Stimulated activated CD4-positive, alpha-beta T cell treated with anti-CD3 and anti-CD28 coated beads, Interleukin-1b, Interleukin-23, amount 100 ng/mL, for 48 hours (primary cell): ENCODE results near the gene PBX3.

ENCODE experiments used
- DNase-seq: peaks from one replicate; pipeline ENCODE4 v3.0.0-alpha.2; 2020

The PBX3 gene

GRCh38 chr9:125911861-125912644 is 164.9 kb downstream of the PBX3 start:
- no peak for DNase-seq

- no peak for DNase-seq
These were observed 165.5 kb downstream of the PBX3 start for GRCh38 chr9:125912667-125913066.

DNA sequence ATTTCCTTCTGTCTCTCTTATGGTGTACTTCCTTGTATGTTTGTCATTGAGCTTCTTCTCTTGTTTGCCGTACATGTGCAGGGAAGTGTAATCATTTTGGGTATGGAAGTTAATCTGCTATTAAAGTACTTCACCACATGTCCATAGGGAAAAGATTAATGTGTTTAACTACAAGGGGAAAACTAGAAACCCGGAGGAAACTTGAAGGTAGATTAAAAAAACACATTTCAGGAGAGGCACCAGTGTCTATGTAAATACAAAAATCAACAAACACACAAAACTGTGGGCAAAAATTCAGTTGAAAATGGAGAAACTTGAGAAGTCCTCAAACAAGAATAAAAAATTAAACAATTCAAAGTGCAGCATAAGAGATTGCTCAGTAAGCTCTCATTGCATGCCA is 166.4 kb downstream of the PBX3 start:
- no peak for DNase-seq

- no peak for DNase-seq
These were observed 167.2 kb downstream of the PBX3 start for GRCh38 chr9:125914411-125914810.

DNA sequence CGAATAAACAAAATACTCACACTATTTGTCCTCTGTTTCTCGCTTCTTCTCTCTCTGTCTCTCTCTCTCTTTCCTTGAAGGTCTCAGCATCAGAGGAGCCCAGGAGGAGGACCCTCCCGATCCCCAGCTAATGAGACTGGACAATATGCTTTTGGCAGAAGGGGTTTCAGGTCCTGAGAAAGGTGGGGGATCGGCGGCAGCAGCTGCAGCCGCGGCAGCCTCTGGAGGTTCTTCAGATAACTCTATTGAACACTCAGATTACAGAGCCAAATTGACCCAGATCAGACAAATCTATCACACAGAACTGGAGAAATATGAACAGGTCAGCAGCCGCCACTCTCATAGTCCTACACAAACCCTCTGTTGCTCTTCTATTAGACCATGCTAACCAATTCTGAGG is 168.4 kb downstream of the PBX3 start:
- DNase-seq = no peak

DNA sequence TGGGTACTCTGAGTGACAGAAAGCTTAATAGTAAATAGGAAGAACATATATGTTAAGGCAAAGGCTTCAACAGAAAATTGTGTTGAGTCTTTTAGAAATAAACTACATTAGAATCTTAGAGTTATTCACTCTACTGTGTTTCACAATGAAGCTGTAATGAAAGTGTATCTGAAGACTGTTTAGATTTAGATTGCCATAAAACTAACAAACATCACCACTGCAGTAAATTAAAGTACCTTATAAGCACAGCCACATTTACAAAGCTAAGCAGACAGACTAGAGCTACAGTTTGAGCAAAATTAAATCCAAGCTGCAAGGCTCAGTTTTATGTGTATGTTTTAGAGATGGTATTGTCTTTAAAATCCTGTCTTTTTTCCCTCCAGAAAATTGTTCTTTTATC is 172.4 kb downstream of the PBX3 start:
- no peak for DNase-seq

- no peak for DNase-seq
These were observed 173.2 kb downstream of the PBX3 start for GRCh38 chr9:125920402-125920801.

GRCh38 chr9:125922854-125923253 is 175.7 kb downstream of the PBX3 start:
- no peak for DNase-seq

GRCh38 chr9:125924351-125924750 is 177.2 kb downstream of the PBX3 start:
- DNase-seq = no peak

- DNase-seq = no peak
These were observed 179.8 kb downstream of the PBX3 start for GRCh38 chr9:125926936-125927335.

GRCh38 chr9:125929846-125930245 is 182.7 kb downstream of the PBX3 start:
- DNase-seq = no peak

- DNase-seq = no peak
These were observed 184.0 kb downstream of the PBX3 start for GRCh38 chr9:125931211-125931610.

- no peak for DNase-seq
These were observed 184.8 kb downstream of the PBX3 start for GRCh38 chr9:125932012-125932411.

GRCh38 chr9:125932746-125933455 is 185.7 kb downstream of the PBX3 start:
- DNase-seq = no peak

GRCh38 chr9:125942125-125942524 is 195.0 kb downstream of the PBX3 start:
- DNase-seq = no peak

- no peak for DNase-seq
These were observed 196.7 kb downstream of the PBX3 start for GRCh38 chr9:125943831-125944230.

- DNase-seq = no peak
These were observed 199.2 kb downstream of the PBX3 start for GRCh38 chr9:125946397-125946796.

DNA sequence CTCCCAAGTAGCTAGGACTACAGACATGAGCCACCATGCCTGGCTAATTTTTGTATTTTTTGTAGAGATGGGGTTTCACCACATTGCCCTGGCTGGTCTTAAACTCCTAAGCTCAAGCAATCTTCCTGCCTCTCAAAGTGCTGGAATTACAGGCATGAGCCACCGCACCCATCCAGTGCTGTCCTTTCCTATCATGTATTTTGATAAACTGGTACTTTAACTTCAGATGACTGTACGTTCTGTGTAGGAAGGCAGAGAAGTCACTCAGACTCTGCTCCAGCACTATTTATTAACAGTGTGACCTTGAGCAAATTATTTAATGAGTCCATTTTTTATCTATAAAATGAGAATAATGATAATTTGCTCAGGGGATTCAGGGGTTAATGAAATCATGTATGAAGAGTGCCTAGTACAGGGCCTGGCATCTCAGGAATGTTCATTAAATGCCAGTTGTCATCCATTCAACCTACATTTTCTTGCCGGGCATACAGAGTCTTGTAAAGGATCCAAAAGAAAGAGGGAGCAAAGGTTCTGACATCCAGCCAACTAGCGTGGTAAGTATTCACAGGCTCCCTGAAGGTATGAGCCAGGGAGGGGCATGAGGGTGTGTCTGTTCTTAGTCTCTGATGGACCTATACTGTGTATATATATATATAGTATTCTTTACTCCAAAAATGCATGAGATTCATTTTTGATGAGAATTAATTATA is 201.9 kb downstream of the PBX3 start:
- no peak for DNase-seq

DNA sequence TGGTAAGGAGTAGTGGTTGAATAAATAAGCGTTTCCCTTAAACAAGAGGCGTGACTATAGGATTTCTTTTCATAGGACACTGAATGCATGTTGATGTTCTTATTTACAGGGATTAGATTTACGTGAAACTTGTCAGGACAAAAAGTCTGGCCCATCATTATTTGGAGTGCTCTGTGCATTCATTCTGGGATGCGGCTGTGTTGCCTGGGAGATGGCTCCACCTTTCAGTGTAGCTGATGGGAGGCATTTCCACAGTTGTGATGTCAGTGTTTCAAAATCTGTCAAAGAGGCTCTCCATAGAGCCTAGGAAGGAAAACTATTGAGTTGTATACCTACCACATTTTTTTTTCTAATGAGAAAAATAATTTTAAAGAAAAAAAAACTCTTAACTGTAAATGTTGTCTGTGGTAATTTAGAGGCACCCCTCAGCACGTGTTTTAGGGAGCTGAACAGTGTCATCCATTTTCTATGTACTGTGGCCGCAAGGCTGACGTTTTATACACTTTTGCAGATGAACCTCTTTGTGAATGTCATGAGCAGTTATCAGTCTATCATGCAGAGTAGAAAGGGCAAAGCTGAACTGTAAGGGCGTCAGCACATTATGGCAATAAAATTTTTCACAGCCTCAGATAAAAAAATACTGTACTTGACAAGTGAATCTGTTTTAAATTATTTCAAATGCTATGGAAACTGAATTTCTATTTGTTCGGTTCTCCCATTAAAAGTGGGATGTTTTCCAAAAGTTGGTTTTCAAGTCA is 202.7 kb downstream of the PBX3 start:
- DNase-seq = no peak

- no peak for DNase-seq
These were observed 203.8 kb downstream of the PBX3 start for GRCh38 chr9:125950880-125951471.

DNA sequence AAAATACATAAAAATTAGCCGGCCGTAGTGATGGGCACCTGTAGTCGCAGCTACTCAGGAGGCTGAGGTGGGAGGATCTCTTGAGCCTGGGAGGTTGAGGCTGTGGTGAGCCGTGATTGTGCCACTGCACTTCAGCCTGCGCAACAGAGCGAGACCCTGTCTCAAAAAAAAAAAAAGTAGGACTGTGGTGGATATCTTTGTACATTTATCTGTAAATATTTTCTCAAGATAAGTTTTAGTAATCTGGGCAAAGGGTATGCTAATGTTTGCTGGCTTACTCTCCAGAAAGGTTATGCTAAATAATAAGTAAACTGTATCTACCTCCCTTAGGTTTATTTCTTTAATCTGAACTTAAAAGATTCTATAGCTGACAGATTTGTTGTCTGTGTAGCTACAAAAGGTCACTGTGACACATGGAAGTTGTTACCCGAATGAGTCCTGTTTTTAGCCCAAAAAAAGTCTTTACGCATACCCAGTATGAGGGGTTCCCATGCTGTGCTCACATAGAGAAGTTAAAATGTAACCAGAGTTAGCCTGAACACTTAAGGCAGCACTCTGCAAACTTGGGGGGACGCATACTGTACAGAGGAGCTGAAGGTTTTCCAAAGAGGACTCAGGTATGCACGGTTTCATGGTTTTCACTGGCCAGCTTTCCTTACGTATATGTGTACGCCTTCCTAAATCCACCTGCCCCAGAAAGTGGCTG is 206.3 kb downstream of the PBX3 start:
- no peak for DNase-seq

DNA sequence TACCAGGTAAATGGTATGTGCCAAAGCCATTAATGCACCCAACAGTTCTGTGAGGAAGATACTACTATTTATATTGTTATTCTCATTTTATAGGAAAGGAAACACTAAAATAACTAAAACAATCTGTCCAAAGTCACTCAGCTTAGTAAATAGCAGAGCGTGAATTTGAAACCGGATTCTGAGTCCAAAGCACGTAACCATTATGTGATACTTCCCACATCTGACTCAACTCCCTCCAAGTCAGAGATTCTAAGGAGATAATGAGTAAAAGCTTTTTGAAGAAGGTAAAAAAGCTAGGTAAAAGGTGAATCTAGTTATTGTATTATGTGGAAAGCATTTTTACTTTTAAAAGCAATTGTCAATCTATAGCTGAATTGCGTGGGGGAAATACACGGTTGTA is 208.9 kb downstream of the PBX3 start:
- no peak for DNase-seq
